Measurements from ENCODE around the gene MRI1.

The MRI1 gene

DNA sequence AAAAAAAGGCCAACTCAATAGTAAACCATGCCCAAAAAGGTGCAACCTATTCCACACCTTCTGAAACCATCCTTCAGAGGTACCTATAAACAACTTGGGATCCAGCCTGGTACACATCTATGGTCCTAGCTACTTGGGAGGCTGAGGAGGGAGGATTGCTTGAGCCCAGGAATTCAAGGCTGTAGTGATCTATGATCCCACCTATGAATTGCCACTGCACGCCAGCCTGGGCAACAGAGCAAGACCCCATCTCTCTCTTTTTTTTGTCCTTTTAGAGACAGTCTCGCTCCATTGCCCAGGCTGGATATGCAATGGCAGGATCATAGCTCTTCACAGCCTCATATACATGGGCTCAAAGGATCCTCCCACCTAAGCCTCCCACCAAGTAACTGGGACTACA lies 57.0 kb downstream of the MRI1 start:
- H3K27ac ChIP-seq: no peak overlapping the region
- no peak overlapping the region for H3K4me3 ChIP-seq (ENCODE audit: low read depth in 1 of 2, low read length in 1 of 2)
- no peaks in the 10 kb centered on the region for H3K9me3 ChIP-seq
- no peaks in the 10 kb centered on the region for H3K4me1 ChIP-seq (ENCODE audit: control insufficient read depth in 1 of 2, insufficient read depth in 1 of 2, low read depth in 1 of 2, low read length in 1 of 2)
- H3K27me3 ChIP-seq: no peaks in the 10 kb centered on the region
- TF ChIP-seq, protein P1, sequence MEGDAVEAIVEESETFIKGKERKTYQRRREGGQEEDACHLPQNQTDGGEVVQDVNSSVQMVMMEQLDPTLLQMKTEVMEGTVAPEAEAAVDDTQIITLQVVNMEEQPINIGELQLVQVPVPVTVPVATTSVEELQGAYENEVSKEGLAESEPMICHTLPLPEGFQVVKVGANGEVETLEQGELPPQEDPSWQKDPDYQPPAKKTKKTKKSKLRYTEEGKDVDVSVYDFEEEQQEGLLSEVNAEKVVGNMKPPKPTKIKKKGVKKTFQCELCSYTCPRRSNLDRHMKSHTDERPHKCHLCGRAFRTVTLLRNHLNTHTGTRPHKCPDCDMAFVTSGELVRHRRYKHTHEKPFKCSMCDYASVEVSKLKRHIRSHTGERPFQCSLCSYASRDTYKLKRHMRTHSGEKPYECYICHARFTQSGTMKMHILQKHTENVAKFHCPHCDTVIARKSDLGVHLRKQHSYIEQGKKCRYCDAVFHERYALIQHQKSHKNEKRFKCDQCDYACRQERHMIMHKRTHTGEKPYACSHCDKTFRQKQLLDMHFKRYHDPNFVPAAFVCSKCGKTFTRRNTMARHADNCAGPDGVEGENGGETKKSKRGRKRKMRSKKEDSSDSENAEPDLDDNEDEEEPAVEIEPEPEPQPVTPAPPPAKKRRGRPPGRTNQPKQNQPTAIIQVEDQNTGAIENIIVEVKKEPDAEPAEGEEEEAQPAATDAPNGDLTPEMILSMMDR (IDR thresholded peaks at IDR 0.05): no peak
- peaks cover 5% of the 10 kb centered on the region for H3K36me3 ChIP-seq

DNA sequence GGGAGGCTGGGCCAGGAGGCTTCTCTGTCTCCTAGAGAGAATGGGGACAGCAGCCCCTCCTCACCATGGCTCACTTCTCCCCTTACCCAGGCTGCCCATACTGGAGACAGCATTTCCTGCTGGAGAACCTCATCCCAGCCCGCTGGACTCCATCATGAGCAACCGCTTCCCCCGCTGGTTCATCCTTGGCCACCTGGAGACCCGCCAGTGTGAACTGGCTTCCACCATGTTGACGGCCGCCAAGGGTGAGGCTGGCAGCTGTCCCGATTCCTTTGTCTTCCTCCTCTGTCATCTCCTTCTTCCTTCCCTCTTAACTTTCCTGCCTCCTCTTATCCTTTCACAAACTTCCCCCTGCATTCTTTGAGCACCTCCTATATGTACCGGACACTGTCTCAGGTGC lies 58.9 kb downstream of the MRI1 start:
- no peaks in the 10 kb centered on the region for H3K36me3 ChIP-seq
- no peaks in the 10 kb centered on the region for H3K27me3 ChIP-seq
- TF ChIP-seq, protein P1 (IDR thresholded peaks at IDR 0.05): no peak
- no peak overlapping the region for H3K4me3 ChIP-seq (ENCODE audit: low read depth in 1 of 2, low read length in 1 of 2)
- H3K4me1 ChIP-seq (ENCODE audit: control insufficient read depth in 1 of 2, insufficient read depth in 1 of 2, low read depth in 1 of 2, low read length in 1 of 2): no peaks in the 10 kb centered on the region
- no peak overlapping the region for H3K27ac ChIP-seq
- H3K9me3 ChIP-seq: no peaks in the 10 kb centered on the region

Measured in neutrophil (primary cell).